ENCODE measurements around the gene KCTD15. TPM values are rescaled to one million over a fixed set of nuclear protein-coding genes. Genes with fewer than 3 reads are reported as not detected.

The KCTD15 gene
- total RNA-seq, 1 experiment from 2014 or later = 59.9 TPM

GRCh38 chr19:33841685-33842084 lies 45.0 kb downstream of the KCTD15 start:
- Histone ChIP-seq H3K14ac (ENCODE audit: insufficient read depth, low read length) (no peak overlapping the region), H3K27ac (ENCODE audit: insufficient read length, low read depth, low read length) (no peak overlapping the region), H3K4ac (ENCODE audit: low read depth, low read length) (no peak overlapping the region), H3K4me2 (ENCODE audit: insufficient read depth, insufficient read length, low read length) (no peak overlapping the region), H4K91ac (ENCODE audit: insufficient read length, low read depth, low read length) (no peak overlapping the region), H3K9me3 (ENCODE audit: control insufficient read depth, low read depth, low read length) (no peaks in the 10 kb centered on the region), H3T11ph (ENCODE audit: low read length) (no peak overlapping the region), H3K4me1 (ENCODE audit: insufficient read depth, low read length) (no peaks in the 10 kb centered on the region), H2BK12ac (ENCODE audit: insufficient read length, low read depth, low read length) (no peak overlapping the region), H2AK5ac (ENCODE audit: insufficient read length, low read length) (no peak overlapping the region), H4K8ac (replicated peaks; ENCODE audit: insufficient read length, low read depth, low read length) (no peak overlapping the region), H2BK20ac (ENCODE audit: low read depth, low read length, poor library complexity, severe bottlenecking) (no peak overlapping the region), H3K79me1 (ENCODE audit: insufficient read depth, low read depth, low read length, poor library complexity, severe bottlenecking) (no peaks in the 10 kb centered on the region), H3K27me3 (ENCODE audit: insufficient read depth, low read length) (no peaks in the 10 kb centered on the region), H2BK5ac (ENCODE audit: insufficient read length, low read length) (no peak overlapping the region), H3K18ac (ENCODE audit: insufficient read length, low read depth, low read length) (no peak overlapping the region), H4K20me1 (ENCODE audit: control insufficient read depth, insufficient read depth, insufficient read length) (no peaks in the 10 kb centered on the region), H2AFZ (ENCODE audit: low read length) (no peak overlapping the region), H3K79me2 (ENCODE audit: insufficient read depth, low read length) (no peaks in the 10 kb centered on the region), H4K5ac (ENCODE audit: insufficient read length, low read depth, low read length) (no peak overlapping the region), H3K56ac (ENCODE audit: insufficient read length, low read depth, low read length) (no peak overlapping the region), H3K9ac (ENCODE audit: extremely low read depth, insufficient read length, low read length) (no peak overlapping the region), H2BK15ac (ENCODE audit: low read depth, low read length) (no peak overlapping the region), H3K23ac (ENCODE audit: insufficient read length, low read depth, low read length) (no peak overlapping the region), H3K23me2 (ENCODE audit: insufficient read length, low read depth, low read length, poor library complexity, severe bottlenecking) (no peaks in the 10 kb centered on the region), H2BK120ac (ENCODE audit: low read depth, low read length, poor library complexity, severe bottlenecking) (no peak overlapping the region)
- Mint-ChIP-seq H3K4me3 (no peak overlapping the region), H3K4me1 (peaks cover 5 to 7% of the 10 kb centered on the region in 2 experiments), H3K27me3 (ENCODE audit: low read depth) (peaks cover 2% of the 10 kb centered on the region; the same call in 1 of the 2 replicates), H3K27ac (peak overlapping the region in 1 of 3 experiments; percentile 66; a peak in 2 of 7 replicates), H3K36me3 (ENCODE audit: insufficient read depth in 1 of 3, low read depth in 3 of 3) (no peaks in the 10 kb centered on the region), H3K9me3 (no peaks in the 10 kb centered on the region)
- DNase-seq = no peak
- TF ChIP-seq CTCF (conservative IDR thresholded peaks at IDR 0.05) = no peak
- WGBS (ENCODE audit: extremely low coverage, insufficient read length, low lambda C conversion rate) = no CpG with 5 or more reads among the region's 5 CpGs

Measured in H9 (cell line).